ENCODE measurements around the gene FHOD3.

FHOD3 gene

DNA sequence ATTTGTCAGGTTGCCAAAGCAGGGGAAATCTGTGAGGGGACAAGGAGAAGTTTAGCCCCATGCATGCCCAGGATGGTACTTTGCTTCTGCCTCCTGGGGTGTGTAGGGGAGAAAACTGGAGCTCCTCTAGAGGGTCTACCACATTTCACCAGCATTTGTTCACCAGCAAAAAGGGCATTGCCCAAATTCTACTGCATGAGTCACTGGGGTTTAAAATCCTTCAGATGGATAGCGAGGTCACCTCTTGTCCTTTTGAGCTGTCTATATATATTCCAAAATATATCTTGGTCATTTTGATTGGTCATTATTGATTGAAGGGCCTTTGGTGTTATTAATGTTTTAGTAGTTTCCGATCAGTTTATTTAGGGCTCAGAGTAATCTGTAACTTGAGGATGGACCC, 18.7 kb downstream of the FHOD3 start:
- intact Hi-C loops (cut with DNase I) = no loop called here
- DNase-seq = no peak

DNA sequence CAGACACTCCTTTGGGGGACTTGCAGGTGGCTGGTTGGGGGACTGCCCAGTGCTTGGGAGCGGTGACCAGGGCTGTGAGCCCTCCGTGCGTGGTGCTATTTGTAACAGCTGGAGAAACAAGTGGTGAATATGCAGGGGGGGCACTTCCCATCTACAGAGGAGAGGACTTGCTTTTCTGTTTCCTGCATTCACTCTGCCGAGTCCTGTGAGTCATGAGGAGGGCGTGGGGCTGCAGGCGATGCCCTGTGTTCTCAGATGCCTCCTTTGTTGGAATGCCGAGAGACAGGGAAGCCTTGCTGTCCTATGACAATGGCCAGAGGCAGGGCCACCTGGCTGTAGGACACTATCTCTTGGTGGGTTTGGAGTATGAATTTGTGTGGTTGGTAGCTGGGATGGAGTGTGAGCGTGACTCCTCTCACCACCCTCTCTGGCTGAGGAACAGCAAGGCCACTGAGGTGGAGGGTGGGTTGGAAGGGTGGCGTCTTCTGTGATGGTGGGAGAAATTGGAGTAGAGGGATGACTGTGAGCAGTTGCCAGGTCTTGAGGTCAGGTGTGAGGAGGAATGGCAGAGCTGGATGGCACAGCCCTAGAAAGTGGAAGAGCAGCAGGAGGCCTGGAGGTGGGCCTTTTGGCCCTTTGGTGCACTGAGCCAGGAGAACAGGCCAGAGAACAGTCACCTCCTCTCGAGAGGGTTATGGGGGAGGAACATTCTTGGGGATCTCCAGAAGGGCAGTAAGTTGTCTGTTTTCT, 24.3 kb downstream of the FHOD3 start:
- no peak for DNase-seq
- intact Hi-C loops (cut with DNase I) = no loop called here

DNA sequence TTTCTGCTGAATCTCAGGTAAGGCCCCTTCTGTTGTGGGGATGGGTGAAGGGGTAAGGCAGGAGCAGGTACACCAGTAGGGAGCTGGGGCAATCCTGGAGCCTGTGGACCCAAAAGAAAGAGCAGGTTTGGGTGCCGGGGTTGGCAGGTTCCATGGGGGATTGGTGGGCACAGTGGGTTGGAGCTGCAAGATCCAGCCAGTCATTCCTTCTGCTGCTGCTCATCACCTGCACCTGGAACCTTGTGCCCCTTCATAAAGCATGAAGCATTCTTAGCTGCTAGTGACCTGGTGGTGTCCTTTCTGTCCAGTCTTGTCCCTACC, 24.9 kb downstream of the FHOD3 start:
- no peak for DNase-seq
- intact Hi-C loops (cut with DNase I) = no loop called here

DNA sequence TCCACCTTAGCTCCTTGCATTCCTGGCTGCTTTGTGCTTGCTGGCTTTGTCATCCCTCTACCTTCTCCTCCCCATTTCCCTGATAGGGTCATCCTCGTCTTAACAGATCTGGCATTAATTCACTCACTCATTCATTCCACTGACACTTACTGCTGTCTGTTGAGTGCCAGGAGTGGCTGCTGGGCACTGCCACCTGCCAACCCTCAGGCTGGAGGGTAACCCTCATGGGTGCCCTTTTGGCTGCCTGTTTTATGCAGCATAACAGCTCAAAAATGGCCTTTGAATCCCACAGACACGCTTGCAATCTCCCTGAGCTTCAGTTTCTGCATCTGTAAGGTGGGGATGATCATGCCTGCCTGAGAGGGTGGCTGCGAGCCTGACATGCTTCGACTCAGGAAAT, 25.2 kb downstream of the FHOD3 start:
- DNase-seq = no peak
- intact Hi-C loops (cut with DNase I) = no loop called here

DNA sequence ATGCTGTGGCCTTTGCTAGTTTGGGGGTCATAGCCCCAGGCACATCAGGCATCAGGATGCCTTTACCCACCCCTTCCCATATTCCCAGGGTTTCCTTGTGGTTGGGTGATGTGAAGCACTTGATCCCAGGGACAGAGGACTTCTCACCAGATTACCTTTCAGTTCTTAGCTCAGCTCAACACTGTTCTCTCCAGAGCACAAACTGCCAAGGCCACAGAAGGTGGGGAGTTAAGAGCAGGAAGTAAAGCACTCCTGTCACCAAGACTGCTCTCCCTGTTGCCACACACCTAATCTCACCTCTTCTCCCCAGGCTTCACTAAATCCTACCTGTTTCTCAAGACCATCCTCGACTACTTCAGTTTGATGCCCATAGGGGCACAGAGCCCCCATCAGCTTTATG, 25.9 kb downstream of the FHOD3 start:
- intact Hi-C loops (cut with DNase I) = no loop called here
- no peak for DNase-seq

DNA sequence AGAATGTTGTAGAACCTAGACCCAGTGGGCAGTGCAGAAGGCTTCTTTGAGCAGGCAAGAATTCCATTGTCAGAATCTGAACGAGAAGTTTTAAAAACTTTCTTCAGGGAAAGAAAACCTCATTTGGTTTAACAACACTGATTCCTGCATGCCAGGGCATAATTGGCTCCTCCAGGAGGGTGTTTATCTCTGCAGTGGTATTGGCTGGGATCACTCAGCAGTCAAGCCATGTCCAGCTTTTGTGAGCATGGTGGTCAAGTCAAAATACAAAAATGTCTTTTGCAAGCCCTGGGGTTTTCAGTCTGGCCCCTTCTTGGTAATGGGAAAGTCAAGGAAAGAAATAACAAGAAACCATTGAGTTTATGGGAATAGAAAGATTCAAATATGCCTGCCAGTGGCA, 28.3 kb downstream of the FHOD3 start:
- intact Hi-C loops (cut with DNase I) = no loop called here
- no peak for DNase-seq

DNA sequence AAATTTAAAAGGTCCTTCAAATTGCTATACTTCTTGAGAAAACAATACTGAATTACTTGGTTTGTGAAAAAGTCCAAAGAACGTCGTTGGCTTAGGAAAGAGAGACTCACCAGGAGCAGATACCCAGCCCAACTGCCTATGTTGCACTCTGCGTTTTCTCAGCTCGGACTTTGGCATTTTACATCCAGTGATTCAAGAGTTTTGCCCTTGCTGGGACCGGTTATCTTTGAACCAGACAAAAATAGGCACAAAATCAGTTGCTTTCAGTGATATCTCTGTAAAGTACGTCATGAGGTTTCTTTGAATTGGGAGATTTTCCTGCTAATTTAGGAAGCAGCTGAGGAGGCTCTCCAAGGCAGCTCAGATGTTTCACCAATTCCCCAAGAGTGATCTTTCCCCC, 29.3 kb downstream of the FHOD3 start:
- no peak for DNase-seq

DNA sequence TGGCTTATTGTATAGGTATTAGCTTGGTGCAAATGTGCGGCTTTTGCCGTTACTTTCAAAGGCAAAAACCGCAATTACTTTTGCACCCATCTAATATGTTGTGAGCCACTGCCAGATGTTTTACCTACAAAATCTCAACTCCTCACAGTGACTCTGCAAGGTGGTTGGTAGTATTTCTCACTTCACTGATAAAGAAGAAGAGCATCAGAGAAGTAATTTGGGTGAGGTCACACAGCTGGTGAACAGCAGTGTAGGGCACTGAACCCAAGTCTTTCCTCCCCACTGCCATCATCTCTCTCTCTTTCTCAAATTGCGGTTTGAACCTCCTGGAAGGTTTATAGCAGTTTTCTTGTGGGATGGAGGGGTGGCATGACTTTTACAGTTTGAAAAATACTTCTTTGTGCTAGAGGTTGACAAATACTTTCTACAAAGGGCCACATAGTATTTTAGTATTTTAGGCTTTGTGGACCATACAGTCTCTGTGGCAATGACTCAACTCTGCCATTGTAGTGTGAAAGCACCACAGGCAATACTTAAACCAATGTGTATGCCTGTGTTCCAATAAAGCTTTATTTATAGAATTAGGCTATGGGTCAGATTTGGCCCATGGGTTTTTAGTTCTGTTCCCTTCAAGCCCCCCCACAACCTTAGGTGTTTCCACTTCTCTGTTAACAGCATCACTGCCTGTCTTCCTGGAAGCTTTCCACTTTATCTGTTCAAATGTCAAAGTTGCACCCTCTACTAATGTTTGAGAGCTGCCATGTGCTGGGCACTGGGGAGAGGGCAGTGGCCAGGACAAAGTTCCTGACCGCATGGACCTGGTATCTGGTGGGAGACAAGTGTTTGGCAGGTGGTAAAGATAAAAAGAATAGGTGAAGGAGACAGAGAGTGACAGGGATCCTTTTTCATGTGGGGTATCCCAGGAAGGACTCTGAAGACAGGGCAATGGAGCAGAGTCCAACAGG, 30.1 kb downstream of the FHOD3 start:
- intact Hi-C loops (cut with DNase I) = no loop called here
- no peak for DNase-seq

More for the DNA sequence above, 29.3 kb downstream of the FHOD3 start:
- intact Hi-C loops (cut with DNase I) = no loop called here

DNA sequence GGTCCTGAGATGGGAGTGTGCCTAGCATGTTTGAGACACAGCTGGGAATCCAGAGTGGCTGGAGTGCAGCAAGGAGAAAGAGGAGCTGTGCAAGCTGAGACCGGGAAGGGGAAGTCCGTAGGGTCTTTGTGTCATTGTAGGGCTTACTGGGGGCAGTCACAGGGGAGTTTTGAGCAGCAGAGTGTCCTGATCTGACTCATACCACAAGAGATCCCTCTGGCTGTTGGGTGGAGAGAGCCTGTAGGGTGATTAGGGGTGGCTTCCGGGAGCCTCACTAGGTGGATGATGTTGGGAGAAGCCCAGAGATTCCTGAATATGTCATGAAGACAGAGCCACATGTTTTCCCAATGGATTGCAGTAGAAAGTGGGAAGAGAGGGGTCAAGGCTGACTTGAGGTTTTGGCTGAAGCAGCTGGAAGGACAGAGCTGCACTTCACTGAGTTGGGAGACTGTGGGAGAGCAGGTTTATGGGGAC, 30.9 kb downstream of the FHOD3 start:
- intact Hi-C loops (cut with DNase I) = no loop called here
- DNase-seq = no peak

DNA sequence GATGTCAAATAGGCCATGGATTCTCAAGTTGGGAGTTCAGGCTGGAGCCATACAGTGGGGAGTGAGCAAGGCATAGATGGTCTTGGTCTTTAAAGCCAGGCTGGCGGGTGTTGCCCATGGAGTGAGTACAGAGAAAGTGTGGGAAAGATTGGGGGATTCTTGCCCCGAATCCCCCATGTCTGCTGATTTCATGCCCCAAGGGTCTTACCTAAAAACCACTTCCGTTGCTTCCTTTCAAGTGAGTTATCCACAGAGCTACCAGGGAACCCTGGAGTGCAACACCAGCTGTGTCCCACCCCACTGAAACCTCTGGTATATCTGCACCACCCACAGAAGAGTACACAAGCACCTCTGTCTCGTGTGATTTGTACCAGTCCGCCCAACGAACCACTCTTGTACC, 31.4 kb downstream of the FHOD3 start:
- intact Hi-C loops (cut with DNase I) = no loop called here
- DNase-seq = no peak

DNA sequence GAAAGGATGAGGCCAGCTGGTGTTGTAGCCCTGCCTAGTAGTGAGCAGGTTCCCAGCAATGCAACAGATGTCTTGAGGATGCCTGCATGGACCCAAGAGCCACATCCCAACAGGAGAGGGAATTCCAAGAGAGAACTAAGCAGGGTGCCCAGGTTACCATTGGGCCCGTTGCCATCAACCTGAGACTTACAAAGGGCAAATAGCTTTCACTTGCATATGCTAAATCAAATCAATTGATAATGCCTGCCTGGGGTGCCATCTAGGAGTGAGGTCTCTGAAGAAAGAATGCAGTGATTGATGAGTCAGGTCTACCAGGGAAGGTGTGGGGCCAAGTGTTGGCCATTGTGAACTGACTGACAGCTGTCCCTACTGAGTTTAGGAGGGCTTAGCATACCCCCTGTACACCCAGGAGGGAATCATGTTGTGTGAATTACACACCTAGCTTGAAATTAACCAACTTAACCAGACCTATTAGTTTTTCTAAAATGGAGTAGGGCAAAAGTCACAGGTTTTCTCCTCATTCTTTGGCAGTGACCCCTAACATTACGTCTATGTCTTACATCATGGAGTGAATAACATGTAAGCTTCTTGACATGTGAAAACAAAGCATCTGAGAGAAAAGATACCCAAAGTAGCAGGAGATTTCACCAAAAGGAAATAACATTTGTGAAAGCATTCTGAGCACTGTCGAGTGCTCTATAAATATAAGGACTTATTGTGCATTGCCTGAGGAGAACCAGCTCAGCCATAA, 32.3 kb downstream of the FHOD3 start:
- intact Hi-C loops (cut with DNase I) = no loop called here
- DNase-seq = no peak

DNA sequence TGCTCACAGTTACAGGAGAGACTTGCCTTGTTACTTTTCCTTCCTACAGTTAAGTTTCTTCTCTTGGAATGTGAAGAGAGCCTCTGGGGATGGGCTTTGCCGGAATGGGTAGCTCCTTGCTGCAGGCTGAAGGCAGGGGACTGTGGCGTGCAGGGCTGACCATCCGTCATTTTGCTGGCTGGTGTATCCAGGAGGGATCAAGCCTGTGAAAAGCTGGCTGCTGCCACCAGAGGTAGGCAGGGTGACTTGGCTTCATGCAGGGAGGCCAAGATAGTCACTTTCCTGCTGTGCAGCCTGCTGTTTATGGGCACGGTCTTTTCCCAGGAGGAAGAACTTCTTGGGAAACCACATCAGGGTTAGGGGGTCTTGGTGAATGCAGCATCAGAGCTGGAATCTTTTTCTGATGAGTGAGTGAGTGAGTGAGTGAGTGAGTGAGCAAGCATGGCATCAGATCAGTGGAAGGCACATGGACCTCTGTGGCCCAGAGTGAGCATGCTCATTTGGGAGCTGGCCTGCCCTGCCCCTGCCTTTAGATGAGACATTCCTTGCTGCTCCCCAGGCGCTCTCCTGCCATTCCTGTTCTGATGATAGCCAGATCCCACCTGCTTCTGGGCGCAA, 33.0 kb downstream of the FHOD3 start:
- intact Hi-C loops (cut with DNase I) = no loop called here
- DNase-seq = no peak

DNA sequence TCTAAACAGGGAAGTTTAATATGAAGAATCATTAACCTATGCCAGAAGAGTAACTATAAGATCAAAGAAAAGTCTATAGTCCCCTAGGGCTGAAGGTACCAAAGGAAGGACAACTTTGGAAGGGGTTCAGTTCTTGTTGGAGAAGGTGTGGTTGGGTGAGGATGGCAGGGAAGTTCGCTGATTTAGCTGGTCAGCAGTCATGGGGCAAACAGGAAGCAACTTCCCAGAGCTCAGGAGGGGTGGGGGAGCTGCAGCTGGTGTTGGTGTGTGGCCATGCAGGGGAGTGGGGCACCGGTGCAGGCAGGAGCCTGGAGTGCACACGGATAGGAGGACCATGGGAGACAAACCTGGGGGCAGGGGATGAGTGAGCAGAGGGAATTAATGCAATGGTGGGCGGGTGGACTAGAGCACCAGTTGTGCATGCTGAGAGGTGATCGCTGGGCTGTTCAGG, 34.0 kb downstream of the FHOD3 start:
- DNase-seq = no peak
- intact Hi-C loops (cut with DNase I) = no loop called here

DNA sequence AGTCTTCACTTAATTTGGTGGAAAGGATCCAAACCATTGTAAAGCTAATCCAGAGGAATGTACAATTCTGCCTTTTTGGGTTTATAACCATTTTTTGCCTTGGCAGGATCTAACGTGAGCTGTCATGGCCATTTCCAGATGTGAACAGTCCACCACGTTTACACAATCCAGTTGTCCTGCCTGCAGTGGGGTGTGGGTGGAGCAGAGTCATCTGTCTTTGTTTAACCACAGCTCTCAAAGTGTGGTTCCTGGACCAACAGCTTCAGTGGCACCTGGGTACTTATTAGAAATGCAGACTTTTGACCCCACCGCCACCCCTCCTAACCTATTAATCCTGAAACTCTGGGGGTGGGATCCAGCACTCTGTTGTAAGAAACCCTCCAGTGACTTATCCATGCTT, 35.9 kb downstream of the FHOD3 start:
- DNase-seq = no peak
- intact Hi-C loops (cut with DNase I) = no loop called here

DNA sequence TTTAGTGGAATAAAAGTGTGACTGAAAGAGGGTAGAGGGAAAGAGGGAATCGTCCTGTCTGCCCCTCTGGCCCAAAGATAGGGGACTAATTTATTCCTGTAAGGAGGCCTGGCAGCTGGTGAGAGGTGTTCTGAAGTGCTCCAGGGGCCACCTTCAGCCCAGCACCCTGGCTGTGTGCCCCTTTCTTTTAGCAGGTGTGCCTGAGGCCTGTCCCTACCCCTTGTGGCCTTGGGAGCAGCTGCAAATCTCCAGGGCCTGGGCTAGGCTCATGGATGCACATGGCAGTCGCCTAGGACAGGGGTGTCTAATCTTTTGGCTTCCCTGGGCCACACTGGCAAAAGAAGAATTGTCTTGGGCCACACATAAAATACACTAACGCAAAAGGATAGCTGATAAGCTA, 37.3 kb downstream of the FHOD3 start:
- intact Hi-C loops (cut with DNase I) = no loop called here
- DNase-seq = no peak

DNA sequence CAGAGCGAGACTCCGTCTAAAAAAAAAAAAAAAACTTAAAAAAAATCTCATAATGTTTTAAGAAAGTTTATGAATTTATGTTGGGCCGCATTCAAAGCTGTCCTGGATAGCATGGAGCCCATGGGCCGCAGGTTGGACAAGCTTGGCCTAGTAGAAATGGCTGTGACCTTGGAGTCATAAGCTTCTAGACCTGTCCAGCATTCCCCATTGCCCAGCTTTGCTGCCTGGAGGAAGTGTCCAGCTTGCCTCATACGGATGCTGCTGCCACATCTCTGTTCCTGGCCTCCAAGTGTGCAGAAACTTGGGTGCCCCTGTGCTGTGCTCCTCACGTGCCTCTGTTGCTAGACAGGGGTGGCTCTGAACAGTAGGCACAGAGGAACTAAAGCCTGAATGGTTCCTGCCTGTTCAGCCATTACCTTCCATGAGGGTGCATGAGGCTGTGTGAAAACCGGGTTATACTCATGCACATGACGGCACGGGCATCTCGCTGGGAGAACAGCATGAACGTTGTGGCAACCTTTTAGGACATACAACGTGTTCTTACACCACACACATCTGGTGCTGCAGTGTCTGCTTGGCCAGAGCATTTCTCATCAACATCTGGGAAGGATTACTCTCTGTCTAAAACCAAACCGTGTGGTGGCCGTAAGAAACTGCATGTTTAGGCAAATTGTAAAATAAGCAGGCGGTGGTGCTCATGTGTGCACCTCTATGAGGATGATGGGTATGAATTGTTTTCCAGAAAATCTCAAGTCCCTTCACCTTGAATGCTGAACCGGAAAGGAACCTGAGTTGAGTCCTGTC, 38.2 kb downstream of the FHOD3 start:
- intact Hi-C loops (cut with DNase I) = no loop called here
- DNase-seq = no peak

DNA sequence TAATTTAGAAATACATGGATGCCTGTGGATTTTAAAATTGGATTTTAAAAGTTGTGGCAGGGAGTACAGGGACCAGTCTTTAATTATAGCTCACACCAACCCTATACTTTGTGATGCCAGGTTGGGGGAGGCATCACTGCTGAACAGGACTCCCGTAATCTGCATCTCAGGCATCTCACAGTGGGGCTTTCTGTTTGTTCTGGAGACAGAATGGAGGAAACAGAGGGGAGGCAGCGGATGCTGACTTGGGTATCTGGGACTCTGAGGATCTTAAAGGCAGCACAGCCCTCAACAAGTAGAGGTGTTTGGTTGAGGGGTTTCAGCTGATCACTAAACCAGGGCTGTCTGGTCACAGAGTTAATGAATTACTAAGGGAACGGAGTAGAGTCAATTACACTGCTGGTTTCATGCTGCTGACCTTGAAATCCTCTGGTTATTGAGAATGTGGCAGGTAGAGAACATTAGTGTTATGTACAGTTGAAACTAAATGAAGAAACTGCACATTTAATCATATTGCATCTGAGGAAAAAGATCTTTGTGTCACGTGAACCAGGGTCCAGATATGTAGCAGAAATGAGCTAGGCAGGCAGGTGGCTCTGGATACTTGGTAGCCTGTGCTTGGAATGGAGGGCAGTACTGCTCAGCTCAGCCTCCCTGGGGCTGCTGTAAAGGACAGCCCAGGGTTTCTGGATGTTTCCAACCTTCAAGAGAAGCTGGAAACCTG, 40.3 kb downstream of the FHOD3 start:
- DNase-seq = no peak
- intact Hi-C loops (cut with DNase I) = no loop called here

DNA sequence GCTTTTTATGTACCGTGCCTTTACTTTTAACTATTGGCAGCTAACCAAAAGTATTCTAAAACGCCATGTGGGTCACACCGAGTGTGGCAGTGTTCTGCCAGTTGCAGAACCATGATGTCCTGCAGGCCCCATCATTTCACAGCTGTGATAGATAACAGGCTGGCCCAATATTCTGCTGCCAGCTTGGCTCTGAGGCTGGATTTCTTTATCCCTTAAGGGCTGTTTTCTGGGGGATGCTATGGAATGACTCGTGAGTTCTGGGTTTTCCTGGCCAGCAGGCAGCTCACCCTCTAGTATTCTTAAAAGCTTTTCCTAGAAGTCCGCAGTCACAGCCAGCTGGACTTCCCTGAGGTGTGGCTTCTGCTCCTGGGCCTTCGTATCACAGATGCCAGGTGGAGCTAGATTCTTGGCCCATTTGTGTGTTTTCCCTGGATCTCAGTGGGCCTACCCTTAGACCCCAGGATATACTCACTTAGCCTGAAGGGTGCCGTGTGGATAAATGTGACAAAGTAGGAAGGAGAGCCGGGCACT, 41.0 kb downstream of the FHOD3 start:
- intact Hi-C loops (cut with DNase I) = no loop called here
- DNase-seq = peak in 1 of 10 donors; percentile 60

DNA sequence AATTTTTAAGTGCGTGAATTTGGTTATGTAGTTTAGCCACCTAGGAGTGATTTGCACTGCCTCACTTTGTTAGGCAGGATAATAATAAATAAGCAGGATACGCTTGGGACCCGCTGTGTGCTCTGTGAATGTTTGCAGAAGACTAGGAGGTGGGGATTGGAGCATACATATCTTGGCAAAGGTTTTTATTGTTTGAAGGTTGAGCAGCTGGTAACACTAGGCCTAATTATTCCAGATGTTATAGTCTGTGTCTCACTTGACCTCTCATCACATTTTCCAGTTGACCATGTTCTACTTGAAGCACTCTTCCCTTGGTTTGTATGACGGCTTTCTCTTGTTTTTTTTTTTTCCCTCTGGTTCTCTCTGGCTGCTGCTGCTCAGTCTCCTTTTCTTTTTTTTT, 42.7 kb downstream of the FHOD3 start:
- intact Hi-C loops (cut with DNase I) = no loop called here
- DNase-seq = no peak
